NOMO-1 treated with DMSO at 0.1 percent for 48 hours (cell line): ENCODE results near the gene TADA2B.
A peak's percentile ranks its signal among the peaks of the same experiment; 100 is the strongest.

Experiments
- DNase-seq: peaks from one replicate; lab custom pipeline; 2025; ENCODE audit not compliant: unreplicated experiment; lab: John Stamatoyannopoulos, UW

Gene TADA2B

GRCh38 chr4:7043284-7044136 is at the start of gene TADA2B:
TSS of gene TADA2B (plus strand) at chr4:7043372. CDS start at chr4:7043580, 208 bp downstream.
- peak; percentile 28 for DNase-seq

GRCh38 chr4:6996481-6996880 is 46.7 kb upstream of the TADA2B start:
- no peak for DNase-seq

GRCh38 chr4:6999172-7000086 is 43.7 kb upstream of the TADA2B start:
- DNase-seq, result no peak

- DNase-seq, result no peak
Observed at GRCh38 chr4:7000421-7001176, 42.6 kb upstream of the TADA2B start.

- no peak for DNase-seq
Observed at GRCh38 chr4:7001271-7001670, 41.9 kb upstream of the TADA2B start.

GRCh38 chr4:7002336-7002735 is 40.8 kb upstream of the TADA2B start:
- DNase-seq, result no peak

- DNase-seq, result no peak
Observed at GRCh38 chr4:7003176-7003878, 39.8 kb upstream of the TADA2B start.

GRCh38 chr4:7003879-7004240 is 39.3 kb upstream of the TADA2B start:
- no peak for DNase-seq

GRCh38 chr4:7004331-7004730 is 38.8 kb upstream of the TADA2B start:
- DNase-seq, result no peak

- no peak for DNase-seq
Observed at GRCh38 chr4:7005571-7005970, 37.6 kb upstream of the TADA2B start.

- DNase-seq, result no peak
Observed at GRCh38 chr4:7006411-7006810, 36.8 kb upstream of the TADA2B start.

- DNase-seq, result no peak
Observed at GRCh38 chr4:7007142-7007907, 35.8 kb upstream of the TADA2B start.

- DNase-seq, result no peak
Observed at GRCh38 chr4:7007944-7008343, 35.2 kb upstream of the TADA2B start.

GRCh38 chr4:7009564-7009963 is 33.6 kb upstream of the TADA2B start:
- no peak for DNase-seq

GRCh38 chr4:7013175-7013574 is 30.0 kb upstream of the TADA2B start:
- no peak for DNase-seq

GRCh38 chr4:7014815-7015214 is 28.4 kb upstream of the TADA2B start:
- no peak for DNase-seq

- no peak for DNase-seq
Observed at GRCh38 chr4:7015383-7016035, 27.7 kb upstream of the TADA2B start.

GRCh38 chr4:7016086-7016485 is 27.1 kb upstream of the TADA2B start:
- DNase-seq, result no peak

- DNase-seq, result no peak
Observed at GRCh38 chr4:7016512-7016911, 26.7 kb upstream of the TADA2B start.
